Activated CD8-positive, alpha-beta T cell treated with anti-CD3 and anti-CD28 coated beads for 36 hours (primary cell): ENCODE data around the gene TSHR. TPM values are rescaled to one million over a fixed set of nuclear protein-coding genes. Genes with fewer than 3 reads are reported as not detected.
"Not testable (repeated sequence)": the region's sequence is repeated elsewhere in the genome, so short reads cannot be mapped to it uniquely, and the experiment has no call there.

ENCODE experiments used
- ATAC-seq: fragments of 200-7000 bp; cut with Tn5 transposase; one replicate; pipeline ENCODE4 v1.10.0; 2021; ENCODE audit warnings: mild to moderate bottlenecking, moderate library complexity
- CTCF ChIA-PET: fragments of 350-600 bp; sonication (Branson Sonifier 250); formaldehyde crosslinking; loops from one replicate; lab custom pipeline; 2021; ENCODE audit warnings: antibody characterized with exemption; lab: Charles Lee
- POLR2A ChIA-PET: fragments of 350-600 bp; sonication (Branson Sonifier 250); formaldehyde crosslinking; loops from one replicate; lab custom pipeline; 2021; ENCODE audit warnings: antibody characterized with exemption; lab: Charles Lee
- DNase-seq: peaks from one replicate; pipeline ENCODE4 v3.0.0-alpha.2; 2020
- H3K27ac Mint-ChIP-seq: one replicate; pipeline ENCODE4 v1.8.0; 2021; ENCODE audit warnings: mild to moderate bottlenecking, mixed read lengths
- H3K27me3 Mint-ChIP-seq: one replicate; pipeline ENCODE4 v1.8.0; 2021; ENCODE audit warnings: mixed read lengths
- H3K36me3 Mint-ChIP-seq: one replicate; pipeline ENCODE4 v1.8.0; 2021; ENCODE audit warnings: low read depth, mixed read lengths
- H3K4me1 Mint-ChIP-seq: one replicate; pipeline ENCODE4 v1.8.0; 2021; ENCODE audit warnings: low read depth, mixed read lengths
- H3K4me3 Mint-ChIP-seq: one replicate; pipeline ENCODE4 v1.8.0; 2021; ENCODE audit warnings: mild to moderate bottlenecking, moderate library complexity, mixed read lengths
- H3K9me3 Mint-ChIP-seq: one replicate; pipeline ENCODE4 v1.8.0; 2021; ENCODE audit warnings: mixed read lengths
- intact Hi-C: fragments of 100-400 bp; cut with micrococcal nuclease; formaldehyde crosslinking; loops from one replicate; pipeline ENCODE4 v1.10.0; 2022
- total RNA-seq, 2 experiments: library from RNA; stranded (reverse); gene quantifications; one replicate each; pipeline ENCODE4 v1.2.3, GENCODE V29; 2021
- TF ChIP-seq, protein P1 (sequence below): fragments of 200-600 bp; IDR thresholded peaks from one replicate; pipeline ENCODE4 v1.8.0; 2022; ENCODE audit warnings: antibody characterized with exemption, mild to moderate bottlenecking

The TSHR gene
- total RNA-seq, 2 experiments from 2014 or later: 0.31 TPM; not detected in 1

GRCh38 chr14:81031488-81031887 is 76.1 kb downstream of the TSHR start:
- POLR2A ChIA-PET: no interaction called here
- H3K9me3 Mint-ChIP-seq: peaks cover 5% of the 10 kb centered on the region
- H3K27me3 Mint-ChIP-seq: no peaks in the 10 kb centered on the region
- ATAC-seq (no peak), DNase-seq (no peak)
- peaks cover 9% of the 10 kb centered on the region for H3K4me1 Mint-ChIP-seq
- no peak overlapping the region for H3K27ac Mint-ChIP-seq
- intact Hi-C loops: no loop called here
- TF ChIP-seq, protein P1, sequence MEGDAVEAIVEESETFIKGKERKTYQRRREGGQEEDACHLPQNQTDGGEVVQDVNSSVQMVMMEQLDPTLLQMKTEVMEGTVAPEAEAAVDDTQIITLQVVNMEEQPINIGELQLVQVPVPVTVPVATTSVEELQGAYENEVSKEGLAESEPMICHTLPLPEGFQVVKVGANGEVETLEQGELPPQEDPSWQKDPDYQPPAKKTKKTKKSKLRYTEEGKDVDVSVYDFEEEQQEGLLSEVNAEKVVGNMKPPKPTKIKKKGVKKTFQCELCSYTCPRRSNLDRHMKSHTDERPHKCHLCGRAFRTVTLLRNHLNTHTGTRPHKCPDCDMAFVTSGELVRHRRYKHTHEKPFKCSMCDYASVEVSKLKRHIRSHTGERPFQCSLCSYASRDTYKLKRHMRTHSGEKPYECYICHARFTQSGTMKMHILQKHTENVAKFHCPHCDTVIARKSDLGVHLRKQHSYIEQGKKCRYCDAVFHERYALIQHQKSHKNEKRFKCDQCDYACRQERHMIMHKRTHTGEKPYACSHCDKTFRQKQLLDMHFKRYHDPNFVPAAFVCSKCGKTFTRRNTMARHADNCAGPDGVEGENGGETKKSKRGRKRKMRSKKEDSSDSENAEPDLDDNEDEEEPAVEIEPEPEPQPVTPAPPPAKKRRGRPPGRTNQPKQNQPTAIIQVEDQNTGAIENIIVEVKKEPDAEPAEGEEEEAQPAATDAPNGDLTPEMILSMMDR: no peak
- H3K4me3 Mint-ChIP-seq: no peak overlapping the region
- peaks cover 4% of the 10 kb centered on the region for H3K36me3 Mint-ChIP-seq
- CTCF ChIA-PET: no interaction called here

- CTCF ChIA-PET: interaction anchor here (0.5 to 1.3 kb wide), 3 partner anchors 37 to 656 kb away, joined by 3 to 5 read pairs (median 3); no protein-coding TSS in a partner anchor
- peaks cover 5% of the 10 kb centered on the region for H3K9me3 Mint-ChIP-seq
- no peak overlapping the region for H3K27ac Mint-ChIP-seq
- POLR2A ChIA-PET: no interaction called here
- ATAC-seq: no peak
- intact Hi-C loops: no loop called here
- TF ChIP-seq, protein P1: no peak
- H3K4me1 Mint-ChIP-seq: peaks cover 9% of the 10 kb centered on the region
- H3K27me3 Mint-ChIP-seq: no peaks in the 10 kb centered on the region
- DNase-seq: no peak
- H3K4me3 Mint-ChIP-seq: no peak overlapping the region
- H3K36me3 Mint-ChIP-seq: peaks cover 4% of the 10 kb centered on the region
Measured at GRCh38 chr14:81033698-81034240, 78.3 kb downstream of the TSHR start.

DNA sequence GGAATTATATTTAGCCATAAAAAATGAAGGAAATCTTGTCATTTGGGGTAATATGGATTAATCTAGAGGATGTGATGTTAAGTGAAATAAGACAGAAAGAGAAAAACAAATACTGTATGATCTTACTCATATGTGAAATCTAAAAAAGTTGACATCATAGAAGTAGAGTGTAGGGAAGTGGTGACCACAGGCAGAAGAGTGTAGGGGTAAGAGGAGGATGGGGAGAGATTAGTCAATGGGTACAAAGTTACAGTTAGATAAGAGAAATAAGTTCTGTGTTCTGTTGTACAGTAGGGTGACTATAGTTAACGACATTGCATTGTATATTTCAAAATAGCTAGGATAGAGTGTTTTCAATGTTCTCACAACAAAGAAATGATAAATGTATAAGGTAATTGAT is 87.0 kb downstream of the TSHR start:
- ChIA-PET POLR2A (no interaction called here), CTCF (no interaction called here)
- ATAC-seq: no peak
- no peak for DNase-seq
- peaks cover 4% of the 10 kb centered on the region for H3K9me3 Mint-ChIP-seq
- intact Hi-C loops: no loop called here
- peaks cover 3% of the 10 kb centered on the region for H3K27me3 Mint-ChIP-seq
- H3K4me1 Mint-ChIP-seq: no peaks in the 10 kb centered on the region
- no peak overlapping the region for H3K4me3 Mint-ChIP-seq
- TF ChIP-seq, protein P1: no peak
- no peaks in the 10 kb centered on the region for H3K36me3 Mint-ChIP-seq
- no peak overlapping the region for H3K27ac Mint-ChIP-seq

DNA sequence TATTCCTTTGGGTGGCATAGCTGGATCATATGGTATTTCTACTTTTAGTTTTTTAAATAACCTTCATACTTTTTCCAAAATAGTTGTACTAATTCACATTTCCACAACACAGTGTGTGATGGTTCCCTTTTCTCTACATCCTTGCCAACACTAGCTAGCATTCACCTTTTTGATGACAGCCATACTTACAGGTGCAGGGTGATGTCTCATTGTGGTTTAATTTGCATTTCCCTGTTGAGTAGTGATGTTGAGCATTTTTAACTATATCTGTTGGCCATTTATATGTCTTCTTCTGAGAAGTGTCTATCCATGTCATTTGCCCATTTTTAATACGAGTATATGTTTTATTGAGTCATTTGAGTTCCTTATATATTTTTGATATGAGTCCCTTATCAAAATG is 96.1 kb downstream of the TSHR start:
- Mint-ChIP-seq H3K27ac (no peak overlapping the region), H3K4me1 (no peaks in the 10 kb centered on the region), H3K27me3 (no peaks in the 10 kb centered on the region), H3K4me3 (no peak overlapping the region), H3K36me3 (no peaks in the 10 kb centered on the region), H3K9me3 (peaks cover 7% of the 10 kb centered on the region)
- intact Hi-C loops: no loop called here
- TF ChIP-seq, protein P1: no peak
- DNase-seq (no peak), ATAC-seq (no peak)
- ChIA-PET POLR2A (no interaction called here), CTCF (no interaction called here)

GRCh38 chr14:81054057-81054456 is 98.6 kb downstream of the TSHR start:
- H3K36me3 Mint-ChIP-seq, H3K27ac Mint-ChIP-seq, H3K4me1 Mint-ChIP-seq, DNase-seq, H3K4me3 Mint-ChIP-seq, CTCF ChIA-PET, ATAC-seq, H3K27me3 Mint-ChIP-seq, intact Hi-C loops, POLR2A ChIA-PET, H3K9me3 Mint-ChIP-seq: not testable (repeated sequence)

GRCh38 chr14:81055971-81056370 is 100.5 kb downstream of the TSHR start:
- TF ChIP-seq, protein P1: no peak
- H3K4me3 Mint-ChIP-seq: no peak overlapping the region
- H3K27ac Mint-ChIP-seq: no peak overlapping the region
- DNase-seq (no peak), ATAC-seq (no peak)
- ChIA-PET POLR2A (no interaction called here), CTCF (no interaction called here)
- H3K27me3 Mint-ChIP-seq: peaks cover 2% of the 10 kb centered on the region
- H3K4me1 Mint-ChIP-seq: no peaks in the 10 kb centered on the region
- no peaks in the 10 kb centered on the region for H3K36me3 Mint-ChIP-seq
- H3K9me3 Mint-ChIP-seq: peaks cover 7% of the 10 kb centered on the region
- intact Hi-C loops: no loop called here
